Islet of Langerhans (tissue), 1 donor: ENCODE data around the gene FOSB.
A peak's percentile ranks its signal among the peaks of the same experiment; 100 is the strongest.

Source experiments
- FAIRE-seq: peaks from one replicate; lab custom pipeline; 2011; peaks lifted over from hg19 to GRCh38; lab: Jason Lieb, UNC

The FOSB gene

GRCh38 chr19:45469132-45469944 lies 1.5 kb downstream of the FOSB start:
- FAIRE-seq: no peak

DNA sequence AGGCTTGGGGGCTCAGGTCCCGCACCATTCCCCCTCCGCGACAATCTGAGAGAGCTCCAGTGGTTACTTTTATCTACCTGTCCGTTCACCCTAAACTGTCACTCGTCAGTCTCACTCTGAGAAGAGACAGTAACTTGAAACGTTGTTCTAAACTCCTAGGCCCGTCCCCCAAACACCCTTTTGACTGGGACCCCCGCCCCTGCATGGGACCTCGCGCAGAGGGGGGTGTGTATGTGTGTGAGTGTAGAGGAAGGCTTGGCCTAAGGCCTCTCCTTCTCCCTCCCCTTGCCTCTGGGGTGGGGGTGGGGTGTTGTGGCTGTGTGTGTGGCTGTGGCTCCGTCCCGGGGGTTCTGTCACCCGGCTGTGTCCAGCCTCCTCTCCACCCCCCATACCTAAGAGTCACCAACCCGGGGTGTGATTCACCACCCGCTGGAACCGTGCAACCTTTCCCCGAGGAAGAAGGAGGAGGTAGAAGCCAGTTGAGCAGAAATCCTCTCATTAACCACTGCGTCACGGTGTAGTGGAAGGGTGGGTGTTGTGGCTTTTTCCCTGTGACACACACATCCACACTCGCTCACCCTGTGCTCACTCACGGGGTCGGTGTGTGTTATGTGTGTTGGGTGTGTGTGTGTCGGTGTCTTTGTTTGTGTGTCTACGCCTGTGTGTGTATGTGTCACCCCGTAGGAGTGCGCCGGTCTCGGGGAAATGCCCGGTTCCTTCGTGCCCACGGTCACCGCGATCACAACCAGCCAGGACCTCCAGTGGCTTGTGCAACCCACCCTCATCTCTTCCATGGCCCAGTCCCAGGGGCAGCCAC lies 2.4 kb downstream of the FOSB start:
- no peak for FAIRE-seq

DNA sequence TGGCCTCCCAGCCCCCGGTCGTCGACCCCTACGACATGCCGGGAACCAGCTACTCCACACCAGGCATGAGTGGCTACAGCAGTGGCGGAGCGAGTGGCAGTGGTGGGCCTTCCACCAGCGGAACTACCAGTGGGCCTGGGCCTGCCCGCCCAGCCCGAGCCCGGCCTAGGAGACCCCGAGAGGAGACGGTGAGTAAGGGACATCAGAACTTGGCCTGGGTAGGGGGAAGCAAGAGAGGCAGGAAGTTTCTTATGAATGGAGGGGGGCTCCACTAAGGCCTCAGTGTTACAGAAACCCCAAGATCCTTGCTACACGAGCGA lies 2.9 kb downstream of the FOSB start:
- FAIRE-seq: no peak

DNA sequence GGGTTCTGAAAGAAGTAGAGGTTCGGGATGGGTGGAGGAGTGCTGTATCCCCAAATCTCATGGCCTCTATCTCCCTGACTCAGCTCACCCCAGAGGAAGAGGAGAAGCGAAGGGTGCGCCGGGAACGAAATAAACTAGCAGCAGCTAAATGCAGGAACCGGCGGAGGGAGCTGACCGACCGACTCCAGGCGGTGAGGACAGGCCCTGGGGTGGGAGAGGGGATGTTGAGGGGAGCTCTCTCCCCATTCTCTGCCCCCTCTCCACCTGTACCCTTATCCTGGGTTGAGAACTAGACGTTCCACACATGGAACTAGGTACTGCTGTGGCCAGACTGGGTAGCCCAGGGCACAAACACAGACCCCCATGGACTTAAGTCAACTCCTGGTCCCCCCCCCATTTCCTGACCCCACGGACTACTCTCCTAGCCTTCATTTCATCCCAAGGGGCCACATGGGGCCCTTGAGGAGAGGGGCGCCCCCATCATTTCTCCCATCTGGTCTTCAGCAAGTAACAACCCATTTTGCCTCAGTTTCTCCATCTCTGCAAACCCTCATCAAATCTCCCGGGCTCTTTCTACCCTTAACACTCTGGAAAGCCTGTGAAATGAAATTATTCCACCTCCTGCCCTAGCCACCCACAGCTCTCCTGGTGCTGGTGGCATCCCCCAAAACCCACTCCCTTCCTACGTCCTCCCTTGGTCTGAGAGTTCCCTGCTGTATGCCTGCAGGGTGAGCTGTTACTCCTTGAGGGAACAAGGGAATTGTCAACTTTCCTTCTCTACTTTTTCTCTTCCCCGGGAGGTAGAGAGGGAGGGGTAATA lies 3.5 kb downstream of the FOSB start:
- no peak for FAIRE-seq

- FAIRE-seq: no peak
Measured at GRCh38 chr19:45471931-45472562, 4.3 kb downstream of the FOSB start.

GRCh38 chr19:45472563-45473366 lies 5.0 kb downstream of the FOSB start:
- no peak for FAIRE-seq

DNA sequence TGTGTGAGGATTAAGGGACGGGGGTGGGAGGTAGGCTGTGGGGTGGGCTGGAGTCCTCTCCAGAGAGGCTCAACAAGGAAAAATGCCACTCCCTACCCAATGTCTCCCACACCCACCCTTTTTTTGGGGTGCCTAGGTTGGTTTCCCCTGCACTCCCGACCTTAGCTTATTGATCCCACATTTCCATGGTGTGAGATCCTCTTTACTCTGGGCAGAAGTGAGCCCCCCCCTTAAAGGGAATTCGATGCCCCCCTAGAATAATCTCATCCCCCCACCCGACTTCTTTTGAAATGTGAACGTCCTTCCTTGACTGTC lies 5.5 kb downstream of the FOSB start:
- no peak for FAIRE-seq

GRCh38 chr19:45473682-45474605 lies 6.1 kb downstream of the FOSB start:
- no peak for FAIRE-seq

- FAIRE-seq: no peak
Measured at GRCh38 chr19:45474606-45475521, 7.1 kb downstream of the FOSB start.

- FAIRE-seq: no peak
Measured at GRCh38 chr19:45475537-45476291, 7.9 kb downstream of the FOSB start.

- FAIRE-seq: no peak
Measured at GRCh38 chr19:45476304-45476703, 8.5 kb downstream of the FOSB start.

GRCh38 chr19:45477186-45477585 lies 9.4 kb downstream of the FOSB start:
- no peak for FAIRE-seq

- peak; percentile 85 for FAIRE-seq
Measured at GRCh38 chr19:45477713-45478453, 10.1 kb downstream of the FOSB start.

- peak; percentile 69 for FAIRE-seq
Measured at GRCh38 chr19:45478454-45479238, 10.8 kb downstream of the FOSB start.

DNA sequence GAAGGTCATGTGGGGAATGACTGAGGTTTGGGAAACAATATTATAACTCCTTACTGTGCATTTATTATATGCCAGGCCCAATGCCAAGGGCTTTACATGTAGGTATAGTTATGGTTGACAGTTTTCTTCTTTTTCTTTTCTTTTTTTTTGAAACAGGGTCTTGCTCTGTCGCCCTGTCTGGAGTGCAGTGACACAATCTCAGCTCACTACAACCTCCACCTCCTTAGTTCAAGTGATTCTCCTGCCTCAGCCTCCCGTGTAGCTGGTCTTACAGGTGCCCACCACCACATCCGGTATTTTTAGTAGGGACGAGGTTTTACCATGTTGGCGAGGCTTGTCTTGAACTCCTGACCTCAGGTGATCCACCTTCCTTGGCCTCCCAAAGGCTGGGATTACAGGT lies 15.2 kb downstream of the FOSB start:
- no peak for FAIRE-seq

GRCh38 chr19:45484273-45484945 lies 16.6 kb downstream of the FOSB start:
- FAIRE-seq: no peak
